GM23338 (cell line): ENCODE results near the gene C15orf62. TPM values are rescaled to one million over a fixed set of nuclear protein-coding genes. Genes with fewer than 3 reads are reported as not detected.

Experiments used
- ATAC-seq: fragments of 200-7000 bp; cut with Tn5 transposase; 3 replicates; pipeline ENCODE4 v1.9.1; 2020
- DNase-seq: peaks from one replicate; pipeline ENCODE4 v3.0.0-alpha.2; 2015; ENCODE audit warnings: low spot score
- H2AFZ ChIP-seq: fragments of 200-600 bp; sonication (generic); 2 replicates; pipeline ENCODE4 v1.8.0; 2016; ENCODE audit warnings: antibody characterized with exemption, mild to moderate bottlenecking, moderate library complexity
- H3F3A ChIP-seq: fragments of 200-600 bp; sonication (generic); replicated peaks from 2 replicates; pipeline ENCODE4 v1.8.0; 2017; ENCODE audit warnings: antibody characterized with exemption, mixed run types, low read depth
- H3K27ac ChIP-seq: fragments of 200-600 bp; sonication (generic); 2 replicates; pipeline ENCODE4 v1.6.1; 2016; ENCODE audit warnings: low read depth
- H3K27me3 ChIP-seq: fragments of 200-600 bp; sonication (generic); 2 replicates; pipeline ENCODE4 v1.8.0; 2016; ENCODE audit warnings: mild to moderate bottlenecking, mixed run types, moderate library complexity; ENCODE audit not compliant: insufficient read depth
- H3K36me3 ChIP-seq: fragments of 200-600 bp; sonication (generic); 2 replicates; pipeline ENCODE4 v1.8.0; 2016; ENCODE audit warnings: mild to moderate bottlenecking; ENCODE audit not compliant: insufficient read depth
- H3K4me1 ChIP-seq: fragments of 200-600 bp; sonication (generic); 2 replicates; pipeline ENCODE4 v1.8.0; 2016; ENCODE audit warnings: mild to moderate bottlenecking, moderate library complexity; ENCODE audit not compliant: insufficient read depth
- H3K4me2 ChIP-seq: fragments of 200-600 bp; sonication (generic); 2 replicates; pipeline ENCODE4 v1.7.1; 2017; ENCODE audit warnings: mixed run types
- H3K4me3 ChIP-seq: fragments of 200-600 bp; sonication (generic); 2 replicates; pipeline ENCODE4 v1.6.1; 2016; ENCODE audit warnings: mixed run types
- H3K79me2 ChIP-seq: fragments of 200-600 bp; sonication (generic); replicated peaks from 2 replicates; pipeline ENCODE4 v1.8.0; 2017; ENCODE audit warnings: mild to moderate bottlenecking; ENCODE audit not compliant: insufficient read depth
- H3K9me2 ChIP-seq: fragments of 200-600 bp; sonication (generic); 2 replicates; pipeline ENCODE4 v1.8.0; 2017; ENCODE audit not compliant: insufficient read depth
- H4K20me1 ChIP-seq: fragments of 200-600 bp; sonication (generic); replicated peaks from 2 replicates; pipeline ENCODE4 v1.8.0; 2017; ENCODE audit warnings: mild to moderate bottlenecking; ENCODE audit not compliant: insufficient read depth
- H3K27ac Mint-ChIP-seq: 2 replicates; pipeline ENCODE4 v1.8.0; 2020; ENCODE audit warnings: inconsistent platforms, mild to moderate bottlenecking, moderate library complexity, mixed read lengths
- H3K27me3 Mint-ChIP-seq: 3 replicates; pipeline ENCODE4 v1.8.0; 2022; ENCODE audit warnings: low read depth, mild to moderate bottlenecking, moderate library complexity, mixed read lengths, inconsistent platforms; ENCODE audit not compliant: insufficient read depth, poor library complexity
- H3K36me3 Mint-ChIP-seq: 3 replicates; pipeline ENCODE4 v1.8.0; 2021; ENCODE audit warnings: low read depth, mild to moderate bottlenecking, inconsistent platforms, moderate library complexity, mixed read lengths
- H3K4me1 Mint-ChIP-seq: 3 replicates; pipeline ENCODE4 v1.8.0; 2020; ENCODE audit warnings: mild to moderate bottlenecking, inconsistent platforms, mixed read lengths
- H3K4me3 Mint-ChIP-seq: 3 replicates; pipeline ENCODE4 v1.8.0; 2021; ENCODE audit warnings: moderate library complexity, mild to moderate bottlenecking, inconsistent platforms, mixed read lengths
- H3K9me3 Mint-ChIP-seq: 3 replicates; pipeline ENCODE4 v1.8.0; 2020; ENCODE audit warnings: moderate library complexity, mild to moderate bottlenecking, inconsistent platforms, mixed read lengths
- CREB1 ChIP-seq: fragments of 250-450 bp; sonication (Bioruptor Pico); IDR thresholded peaks from 2 replicates; pipeline ENCODE4 v1.5.0; 2020; ENCODE audit warnings: low read depth, mild to moderate bottlenecking, moderate library complexity
- CTCF ChIP-seq, 2 experiments: fragments of 200-600 bp in 1 of 2; sonication (generic) in 1 of 2; conservative IDR thresholded peaks; 2 replicates each; pipeline versions ENCODE4 v1.5.1 to v1.6.1; 2016 to 2017; ENCODE audit warnings: antibody characterized with exemption in 2 of 2, low read depth in 2 of 2, mild to moderate bottlenecking in 2 of 2, moderate library complexity in 1 of 2
- ETS1 ChIP-seq: IDR thresholded peaks from 2 replicates; pipeline ENCODE4 v1.6.1; 2016; ENCODE audit warnings: antibody characterized with exemption
- EZH2 ChIP-seq: fragments of 200-600 bp; sonication (generic); IDR thresholded peaks from one replicate; pipeline ENCODE4 v1.8.0; 2017; ENCODE audit warnings: antibody characterized with exemption, mild to moderate bottlenecking, low read depth; ENCODE audit not compliant: unreplicated experiment
- EZH2phosphoT487 ChIP-seq: fragments of 200-600 bp; sonication (generic); IDR thresholded peaks from one replicate; pipeline ENCODE4 v1.8.1; 2018; ENCODE audit warnings: antibody characterized with exemption; ENCODE audit not compliant: unreplicated experiment
- NANOG ChIP-seq: IDR thresholded peaks from 2 replicates; pipeline ENCODE4 v1.6.1; 2016; ENCODE audit warnings: antibody characterized with exemption, borderline replicate concordance
- STAT1 ChIP-seq: IDR thresholded peaks from one replicate; pipeline ENCODE4 v1.6.1; 2016; ENCODE audit warnings: antibody characterized with exemption; ENCODE audit not compliant: unreplicated experiment
- ZNF331 ChIP-seq: fragments of 250-450 bp; sonication (Bioruptor Pico); IDR thresholded peaks from 2 replicates; pipeline ENCODE4 v1.5.0; 2020; ENCODE audit warnings: low read depth, mild to moderate bottlenecking, moderate library complexity
- ZNF462 ChIP-seq: fragments of 250-450 bp; sonication (Bioruptor Pico); IDR thresholded peaks from 2 replicates; pipeline ENCODE4 v1.5.0; 2020; ENCODE audit warnings: mild to moderate bottlenecking, moderate library complexity
- polyA plus RNA-seq: library from polyadenylated mRNA; unstranded; fragments of >200 nt; fragmentation: Nextera tagmentation; extraction: Ambion mirVana; gene quantifications from 2 replicates; pipeline ENCODE4 v1.2.1, GENCODE V29; 2016
- total RNA-seq: library from RNA; depleted of rRNA; stranded (reverse); fragments of >200 nt; shearing (Covaris generic); gene quantifications from 2 replicates; pipeline ENCODE4 v1.2.3, GENCODE V29; 2014

The C15orf62 gene
- total and polyA plus RNA-seq, 2 experiments from 2014 or later, result 0.16 to 0.80 TPM

DNA sequence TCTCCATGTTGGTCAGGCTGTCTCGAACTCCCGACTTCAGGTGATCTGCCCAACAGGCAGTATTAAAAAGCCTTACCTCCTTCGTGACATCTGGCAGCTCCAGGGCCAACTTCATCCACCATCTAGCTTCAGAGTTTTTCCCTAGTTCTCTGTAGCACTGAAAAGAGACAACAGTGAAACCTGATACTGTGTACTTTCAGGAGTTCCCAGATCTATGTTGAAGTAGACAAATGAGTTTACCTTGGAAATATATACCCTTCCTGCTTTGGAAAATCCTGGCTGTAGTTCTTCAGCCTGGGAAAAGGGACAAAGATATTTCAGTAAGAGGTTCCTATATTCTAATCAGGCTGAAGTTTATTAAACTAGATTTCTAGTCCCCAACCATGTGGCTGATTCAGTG lies 32.7 kb upstream of the C15orf62 start:
- H4K20me1 ChIP-seq, result peaks cover 10% of the 10 kb centered on the region; the same call in 1 of the 2 replicates
- peaks cover 27% of the 10 kb centered on the region for H3K4me1 ChIP-seq
- Mint-ChIP-seq H3K27me3 (peaks cover 9% of the 10 kb centered on the region), H3K9me3 (no peaks in the 10 kb centered on the region), H3K36me3 (peaks cover 67% of the 10 kb centered on the region), H3K4me3 (no peak overlapping the region), H3K27ac (no peak overlapping the region; the same call in 1 of the 2 replicates), H3K4me1 (peaks cover 35% of the 10 kb centered on the region)
- 0 out of 2 replicates have a peak overlapping the region, but pooled peaks have one; percentile 60 for H3K27ac ChIP-seq
- no peak overlapping the region for H3K4me2 ChIP-seq
- ATAC-seq, result no peak
- H2AFZ ChIP-seq, result no peak overlapping the region
- no peaks in the 10 kb centered on the region for H3K9me2 ChIP-seq
- peaks cover 33% of the 10 kb centered on the region for H3K36me3 ChIP-seq
- no peak for DNase-seq
- no peak overlapping the region for H3K4me3 ChIP-seq
- H3K79me2 ChIP-seq, result no peaks in the 10 kb centered on the region
- no peaks in the 10 kb centered on the region for H3K27me3 ChIP-seq
- 0 out of 2 replicates have a peak, but pooled peaks cover 9% of the 10 kb centered on the region for H3F3A ChIP-seq
- TF ChIP-seq ETS1 (no peak), STAT1 (no peak), ZNF331 (CRISPR knock-in tag) (no peak), CTCF (conservative IDR thresholded peaks at IDR 0.05; ENCODE audit: low read depth in 2 of 2) (no peak), EZH2phosphoT487 (no peak), EZH2 (no peak), ZNF462 (no peak), CREB1 (CRISPR knock-in tag) (no peak), NANOG (no peak)
